ENCODE data around the gene CYB561D1. TPM values are rescaled to one million over a fixed set of nuclear protein-coding genes. Genes with fewer than 3 reads are reported as not detected.

Gene CYB561D1
- total and polyA plus RNA-seq, 9 of the 15 experiments (the other 6 are each of a cell fraction or from before 2014, with no cell fraction given), result 0.71 to 7.2 (median 3.5) TPM

DNA sequence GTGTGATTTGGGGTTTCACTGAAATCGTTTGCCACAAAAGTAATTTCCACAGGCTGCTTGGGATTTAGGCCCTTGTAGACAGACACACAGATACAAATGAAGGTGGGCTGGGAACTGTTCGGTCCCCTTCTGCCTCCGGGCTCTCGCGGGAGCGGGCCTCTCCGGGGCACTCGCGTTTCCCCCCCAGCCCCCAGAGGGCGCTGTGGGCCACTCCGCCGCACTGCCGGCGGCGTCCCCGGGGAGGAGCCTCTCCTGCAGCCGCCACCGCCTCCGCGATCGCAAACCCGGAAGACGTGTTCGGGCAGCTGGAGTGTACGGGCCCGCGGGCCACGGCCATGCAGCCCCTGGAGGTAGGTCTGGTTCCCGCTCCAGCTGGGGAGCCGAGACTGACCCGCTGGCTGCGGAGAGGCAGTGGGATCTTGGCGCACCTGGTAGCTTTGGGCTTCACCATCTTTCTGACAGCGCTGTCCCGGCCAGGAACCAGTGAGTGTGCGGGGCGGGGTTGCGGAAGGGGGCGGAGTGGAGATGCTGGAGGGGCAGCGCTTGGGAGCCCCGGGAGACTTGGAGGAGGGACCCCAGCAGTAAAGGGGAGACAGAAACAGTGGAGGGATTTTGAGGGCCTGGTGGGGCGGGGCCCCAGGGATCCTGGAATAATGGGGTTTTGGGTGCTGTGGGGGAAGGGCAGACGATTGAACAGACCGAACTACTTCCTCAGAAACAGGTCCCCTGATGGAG lies at the start of gene CYB561D1 (continued):
- TF ChIP-seq, protein P1, sequence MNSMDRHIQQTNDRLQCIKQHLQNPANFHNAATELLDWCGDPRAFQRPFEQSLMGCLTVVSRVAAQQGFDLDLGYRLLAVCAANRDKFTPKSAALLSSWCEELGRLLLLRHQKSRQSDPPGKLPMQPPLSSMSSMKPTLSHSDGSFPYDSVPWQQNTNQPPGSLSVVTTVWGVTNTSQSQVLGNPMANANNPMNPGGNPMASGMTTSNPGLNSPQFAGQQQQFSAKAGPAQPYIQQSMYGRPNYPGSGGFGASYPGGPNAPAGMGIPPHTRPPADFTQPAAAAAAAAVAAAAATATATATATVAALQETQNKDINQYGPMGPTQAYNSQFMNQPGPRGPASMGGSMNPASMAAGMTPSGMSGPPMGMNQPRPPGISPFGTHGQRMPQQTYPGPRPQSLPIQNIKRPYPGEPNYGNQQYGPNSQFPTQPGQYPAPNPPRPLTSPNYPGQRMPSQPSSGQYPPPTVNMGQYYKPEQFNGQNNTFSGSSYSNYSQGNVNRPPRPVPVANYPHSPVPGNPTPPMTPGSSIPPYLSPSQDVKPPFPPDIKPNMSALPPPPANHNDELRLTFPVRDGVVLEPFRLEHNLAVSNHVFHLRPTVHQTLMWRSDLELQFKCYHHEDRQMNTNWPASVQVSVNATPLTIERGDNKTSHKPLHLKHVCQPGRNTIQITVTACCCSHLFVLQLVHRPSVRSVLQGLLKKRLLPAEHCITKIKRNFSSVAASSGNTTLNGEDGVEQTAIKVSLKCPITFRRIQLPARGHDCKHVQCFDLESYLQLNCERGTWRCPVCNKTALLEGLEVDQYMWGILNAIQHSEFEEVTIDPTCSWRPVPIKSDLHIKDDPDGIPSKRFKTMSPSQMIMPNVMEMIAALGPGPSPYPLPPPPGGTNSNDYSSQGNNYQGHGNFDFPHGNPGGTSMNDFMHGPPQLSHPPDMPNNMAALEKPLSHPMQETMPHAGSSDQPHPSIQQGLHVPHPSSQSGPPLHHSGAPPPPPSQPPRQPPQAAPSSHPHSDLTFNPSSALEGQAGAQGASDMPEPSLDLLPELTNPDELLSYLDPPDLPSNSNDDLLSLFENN (IDR thresholded peaks at IDR 0.05; ENCODE audit: low read depth in 2 of 2, low read length in 2 of 2), result no peak
- TF ChIP-seq GABPA (tag; conservative IDR thresholded peaks at IDR 0.05; ENCODE audit: low read depth), result peak; percentile 67
- TF ChIP-seq, protein P2, sequence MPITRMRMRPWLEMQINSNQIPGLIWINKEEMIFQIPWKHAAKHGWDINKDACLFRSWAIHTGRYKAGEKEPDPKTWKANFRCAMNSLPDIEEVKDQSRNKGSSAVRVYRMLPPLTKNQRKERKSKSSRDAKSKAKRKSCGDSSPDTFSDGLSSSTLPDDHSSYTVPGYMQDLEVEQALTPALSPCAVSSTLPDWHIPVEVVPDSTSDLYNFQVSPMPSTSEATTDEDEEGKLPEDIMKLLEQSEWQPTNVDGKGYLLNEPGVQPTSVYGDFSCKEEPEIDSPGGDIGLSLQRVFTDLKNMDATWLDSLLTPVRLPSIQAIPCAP (CRISPR knock-in tag; IDR thresholded peaks at IDR 0.05; ENCODE audit: borderline replicate concordance), result peak; percentile 33; the same call in 1 of the 2 replicates
- no peak for TF ChIP-seq STAT5B (CRISPR knock-in tag; IDR thresholded peaks at IDR 0.05)
- TF ChIP-seq SMARCB1 (IDR thresholded peaks at IDR 0.05; ENCODE audit: insufficient read length, low read depth), result no peak
- no peak for TF ChIP-seq KLF6 (CRISPR knock-in tag; IDR thresholded peaks at IDR 0.05; ENCODE audit: borderline replicate concordance)
- TF ChIP-seq, protein P3, sequence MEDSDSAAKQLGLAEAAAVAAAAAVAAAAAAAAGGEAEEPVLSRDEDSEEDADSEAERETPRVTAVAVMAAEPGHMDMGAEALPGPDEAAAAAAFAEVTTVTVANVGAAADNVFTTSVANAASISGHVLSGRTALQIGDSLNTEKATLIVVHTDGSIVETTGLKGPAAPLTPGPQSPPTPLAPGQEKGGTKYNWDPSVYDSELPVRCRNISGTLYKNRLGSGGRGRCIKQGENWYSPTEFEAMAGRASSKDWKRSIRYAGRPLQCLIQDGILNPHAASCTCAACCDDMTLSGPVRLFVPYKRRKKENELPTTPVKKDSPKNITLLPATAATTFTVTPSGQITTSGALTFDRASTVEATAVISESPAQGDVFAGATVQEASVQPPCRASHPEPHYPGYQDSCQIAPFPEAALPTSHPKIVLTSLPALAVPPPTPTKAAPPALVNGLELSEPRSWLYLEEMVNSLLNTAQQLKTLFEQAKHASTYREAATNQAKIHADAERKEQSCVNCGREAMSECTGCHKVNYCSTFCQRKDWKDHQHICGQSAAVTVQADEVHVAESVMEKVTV (CRISPR knock-in tag; IDR thresholded peaks at IDR 0.05), result peak; percentile 64
- TF ChIP-seq ZBTB17 (CRISPR knock-in tag; IDR thresholded peaks at IDR 0.05), result peak; percentile 43; the same call in 1 of the 2 replicates
- no peak for TF ChIP-seq TCFL5 (CRISPR knock-in tag; conservative IDR thresholded peaks at IDR 0.05)
- 0 out of 2 replicates have a peak, but pooled peaks have one; percentile 68 for TF ChIP-seq RBM14 (IDR thresholded peaks at IDR 0.05; ENCODE audit: borderline replicate concordance, insufficient read depth, low read depth, low read length)
- TF ChIP-seq HSF4 (CRISPR knock-in tag; IDR thresholded peaks at IDR 0.05; ENCODE audit: borderline replicate concordance), result no peak
- TF ChIP-seq, protein P4, sequence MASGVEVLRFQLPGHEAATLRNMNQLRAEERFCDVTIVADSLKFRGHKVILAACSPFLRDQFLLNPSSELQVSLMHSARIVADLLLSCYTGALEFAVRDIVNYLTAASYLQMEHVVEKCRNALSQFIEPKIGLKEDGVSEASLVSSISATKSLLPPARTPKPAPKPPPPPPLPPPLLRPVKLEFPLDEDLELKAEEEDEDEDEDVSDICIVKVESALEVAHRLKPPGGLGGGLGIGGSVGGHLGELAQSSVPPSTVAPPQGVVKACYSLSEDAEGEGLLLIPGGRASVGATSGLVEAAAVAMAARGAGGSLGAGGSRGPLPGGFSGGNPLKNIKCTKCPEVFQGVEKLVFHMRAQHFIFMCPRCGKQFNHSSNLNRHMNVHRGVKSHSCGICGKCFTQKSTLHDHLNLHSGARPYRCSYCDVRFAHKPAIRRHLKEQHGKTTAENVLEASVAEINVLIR (CRISPR knock-in tag; IDR thresholded peaks at IDR 0.05), result no peak
- no peak for TF ChIP-seq ATF1 (CRISPR knock-in tag; IDR thresholded peaks at IDR 0.05)
- TF ChIP-seq ATF1 (tag; IDR thresholded peaks at IDR 0.05), result peak; percentile 81
- TF ChIP-seq ZNF197 (CRISPR knock-in tag; IDR thresholded peaks at IDR 0.05; ENCODE audit: low read depth), result no peak; the same call in 1 of the 2 replicates
- TF ChIP-seq FOXP4 (CRISPR knock-in tag; IDR thresholded peaks at IDR 0.05; ENCODE audit: borderline replicate concordance), result peak; percentile 67; the same call in 1 of the 2 replicates
- no peak for TF ChIP-seq PPARD (CRISPR knock-in tag; IDR thresholded peaks at IDR 0.05)
- 0 out of 2 replicates have a peak, but pooled peaks have one; percentile 40 for TF ChIP-seq FOXP1 (CRISPR knock-in tag; IDR thresholded peaks at IDR 0.05)

Data from K562 (cell line).